Measurements from ENCODE around the gene MXRA5.

- no peak for TF ChIP-seq ZNF764 (CRISPR knock-in tag; IDR thresholded peaks at IDR 0.05; ENCODE audit: low read depth)
- TF ChIP-seq MXI1 (IDR thresholded peaks at IDR 0.05; ENCODE audit: low read depth, low read length) = no peak
- TF ChIP-seq CHD4 (IDR thresholded peaks at IDR 0.05; ENCODE audit: insufficient read depth, insufficient replicate concordance, low read depth, low read length, poor library complexity, severe bottlenecking) = no peak
- TF ChIP-seq CTCF (IDR thresholded peaks at IDR 0.05 in 2 of 3, conservative IDR thresholded peaks at IDR 0.05 in 1 of 3; ENCODE audit: insufficient read depth in 2 of 3, low read depth in 1 of 3, low read length in 3 of 3) = no peak
Measured at GRCh38 chrX:3360881-3361280, 14.4 kb upstream of the MXRA5 start.
